Stimulated activated CD8-positive, alpha-beta memory T cell treated with anti-CD3 and anti-CD28 coated beads, Interleukin-12 subunit alpha, Interleukin-12 subunit beta, amount 100 ng/mL, for 24 hours (primary cell): ENCODE data around the gene HOXC6.

Experiments
- DNase-seq: peaks from one replicate; pipeline ENCODE4 v3.0.0-alpha.2; 2020; ENCODE audit errors: extremely low read depth

HOXC6 gene

GRCh38 chr12:54042970-54043853 lies 15.0 kb downstream of the HOXC6 start:
- DNase-seq, result no peak

- no peak for DNase-seq
Observed at GRCh38 chr12:54044425-54045103, 16.3 kb downstream of the HOXC6 start.

GRCh38 chr12:54045401-54045800 lies 17.2 kb downstream of the HOXC6 start:
- DNase-seq, result no peak

- no peak for DNase-seq
Observed at GRCh38 chr12:54045868-54046521, 17.8 kb downstream of the HOXC6 start.

GRCh38 chr12:54046809-54047159 lies 18.5 kb downstream of the HOXC6 start:
- DNase-seq, result no peak

- no peak for DNase-seq
Observed at GRCh38 chr12:54047160-54047963, 19.1 kb downstream of the HOXC6 start.

GRCh38 chr12:54047964-54048303 lies 19.7 kb downstream of the HOXC6 start:
- no peak for DNase-seq

- no peak for DNase-seq
Observed at GRCh38 chr12:54048406-54049093, 20.3 kb downstream of the HOXC6 start.

GRCh38 chr12:54049108-54049507 lies 20.9 kb downstream of the HOXC6 start:
- no peak for DNase-seq

- no peak for DNase-seq
Observed at GRCh38 chr12:54050482-54050810, 22.2 kb downstream of the HOXC6 start.

GRCh38 chr12:54051026-54051842 lies 23.0 kb downstream of the HOXC6 start:
- DNase-seq, result no peak

- DNase-seq, result no peak
Observed at GRCh38 chr12:54051874-54052437, 23.7 kb downstream of the HOXC6 start.

GRCh38 chr12:54052438-54053002 lies 24.3 kb downstream of the HOXC6 start:
- DNase-seq, result no peak

- DNase-seq, result no peak
Observed at GRCh38 chr12:54053003-54053750, 24.9 kb downstream of the HOXC6 start.

GRCh38 chr12:54053751-54054741 lies 25.8 kb downstream of the HOXC6 start, which contains the start of gene HOXC4:
HOXC4 (plus strand) TSS chr12:54053835; CDS start chr12:54053923, 88 bp downstream.
- DNase-seq, result no peak

GRCh38 chr12:54054742-54055194 lies 26.5 kb downstream of the HOXC6 start:
- DNase-seq, result no peak

GRCh38 chr12:54055552-54055951 lies 27.3 kb downstream of the HOXC6 start:
- DNase-seq, result no peak

- DNase-seq, result no peak
Observed at GRCh38 chr12:54056110-54056509, 27.9 kb downstream of the HOXC6 start.
